Measurements from ENCODE around the gene CALD1.

GRCh38 chr7:134957005-134957404 is 177.6 kb downstream of the CALD1 start:
- TF ChIP-seq CTCF (conservative IDR thresholded peaks at IDR 0.05; ENCODE audit: low read depth in 2 of 2) = no peak
- TF ChIP-seq POLR2AphosphoS5 (IDR thresholded peaks at IDR 0.05; ENCODE audit: low read depth) = no peak
- no peak for TF ChIP-seq EZH2phosphoT487 (IDR thresholded peaks at IDR 0.05; ENCODE audit: unreplicated experiment)
- TF ChIP-seq STAT1 (IDR thresholded peaks at IDR 0.05; ENCODE audit: unreplicated experiment) = no peak
- TF ChIP-seq EZH2 (IDR thresholded peaks at IDR 0.05; ENCODE audit: low read depth, unreplicated experiment) = no peak
- TF ChIP-seq REST (IDR thresholded peaks at IDR 0.05; ENCODE audit: unreplicated experiment) = no peak
- no peak for TF ChIP-seq NANOG (IDR thresholded peaks at IDR 0.05; ENCODE audit: borderline replicate concordance)
- TF ChIP-seq CREB1 (CRISPR knock-in tag; IDR thresholded peaks at IDR 0.05; ENCODE audit: low read depth) = no peak
- TF ChIP-seq JUNB (IDR thresholded peaks at IDR 0.05; ENCODE audit: unreplicated experiment) = no peak

All from GM23338 (cell line).